Measurements from ENCODE around the gene SERTM1. TPM values are rescaled to one million over a fixed set of nuclear protein-coding genes. Genes with fewer than 3 reads are reported as not detected.

The SERTM1 gene
- total and polyA plus RNA-seq, 2 donors (not counting 1 experiment from before 2014, with no cell fraction given) = not detected

- no peak overlapping the region for H3K4me3 ChIP-seq (replicated peaks in 1 of 4; ENCODE audit: control extremely low read depth in 1 of 4, insufficient read depth in 1 of 4, low read depth in 3 of 4, low read length in 4 of 4)
- TF ChIP-seq EZH2 (IDR thresholded peaks at IDR 0.05; ENCODE audit: low read length, missing control alignments) (no peak), CTCF (conservative IDR thresholded peaks at IDR 0.05 in 1 of 2, IDR thresholded peaks at IDR 0.05 in 1 of 2; ENCODE audit: low read depth in 1 of 2, low read length in 2 of 2) (no peak)
- no peak overlapping the region for H3K9ac ChIP-seq (ENCODE audit: insufficient read depth, low read length)
- H3K4me2 ChIP-seq (ENCODE audit: extremely low read depth, insufficient read depth, low read length) = no peak overlapping the region
- no peaks in the 10 kb centered on the region for H3K4me1 ChIP-seq (ENCODE audit: control insufficient read depth, extremely low read depth, insufficient read depth, low read length)
- DNase-seq (ENCODE audit: low read depth in 2 of 2) = no peak
- H3K9me3 ChIP-seq (ENCODE audit: control insufficient read depth, insufficient read depth, low read depth, low read length) = no peaks in the 10 kb centered on the region
- no peaks in the 10 kb centered on the region for H3K79me2 ChIP-seq (ENCODE audit: control insufficient read depth, insufficient read depth, low read length)
- H2AFZ ChIP-seq (ENCODE audit: low read length) = no peak overlapping the region
- H4K20me1 ChIP-seq (ENCODE audit: control insufficient read depth, extremely low read depth, insufficient read depth, low read length) = no peaks in the 10 kb centered on the region
- no peaks in the 10 kb centered on the region for H3K36me3 ChIP-seq (ENCODE audit: control insufficient read depth, insufficient read depth, low read length)
- no peaks in the 10 kb centered on the region for H3K27me3 ChIP-seq (ENCODE audit: control insufficient read depth, insufficient read depth, low read length)
- no peak overlapping the region for H3K27ac ChIP-seq (ENCODE audit: insufficient read depth, low read length)
Observed at GRCh38 chr13:36728006-36728405, 54.2 kb downstream of the SERTM1 start.

GRCh38 chr13:36736119-36736726 is 62.4 kb downstream of the SERTM1 start:
- Histone ChIP-seq H3K4me3 (replicated peaks in 1 of 4; ENCODE audit: control extremely low read depth in 1 of 4, insufficient read depth in 1 of 4, low read depth in 3 of 4, low read length in 4 of 4) (no peak overlapping the region), H3K27ac (ENCODE audit: insufficient read depth, low read length) (no peak overlapping the region), H3K36me3 (ENCODE audit: control insufficient read depth, insufficient read depth, low read length) (no peaks in the 10 kb centered on the region), H4K20me1 (ENCODE audit: control insufficient read depth, extremely low read depth, insufficient read depth, low read length) (no peaks in the 10 kb centered on the region), H2AFZ (ENCODE audit: low read length) (no peak overlapping the region), H3K9ac (ENCODE audit: insufficient read depth, low read length) (no peak overlapping the region), H3K4me1 (ENCODE audit: control insufficient read depth, extremely low read depth, insufficient read depth, low read length) (no peaks in the 10 kb centered on the region), H3K27me3 (ENCODE audit: control insufficient read depth, insufficient read depth, low read length) (no peaks in the 10 kb centered on the region), H3K9me3 (ENCODE audit: control insufficient read depth, insufficient read depth, low read depth, low read length) (no peaks in the 10 kb centered on the region), H3K79me2 (ENCODE audit: control insufficient read depth, insufficient read depth, low read length) (no peaks in the 10 kb centered on the region), H3K4me2 (ENCODE audit: extremely low read depth, insufficient read depth, low read length) (no peak overlapping the region)
- DNase-seq (ENCODE audit: low read depth in 2 of 2) = peak; percentile 55 to 75
- TF ChIP-seq CTCF (conservative IDR thresholded peaks at IDR 0.05 in 1 of 2, IDR thresholded peaks at IDR 0.05 in 1 of 2; ENCODE audit: low read depth in 1 of 2, low read length in 2 of 2) (peak; percentile 59 to 65), EZH2 (IDR thresholded peaks at IDR 0.05; ENCODE audit: low read length, missing control alignments) (no peak)

- Histone ChIP-seq H3K4me1 (ENCODE audit: control insufficient read depth, extremely low read depth, insufficient read depth, low read length) (no peaks in the 10 kb centered on the region), H2AFZ (ENCODE audit: low read length) (no peak overlapping the region), H4K20me1 (ENCODE audit: control insufficient read depth, extremely low read depth, insufficient read depth, low read length) (no peaks in the 10 kb centered on the region), H3K79me2 (ENCODE audit: control insufficient read depth, insufficient read depth, low read length) (no peaks in the 10 kb centered on the region), H3K9ac (ENCODE audit: insufficient read depth, low read length) (no peak overlapping the region), H3K27me3 (ENCODE audit: control insufficient read depth, insufficient read depth, low read length) (no peaks in the 10 kb centered on the region), H3K36me3 (ENCODE audit: control insufficient read depth, insufficient read depth, low read length) (no peaks in the 10 kb centered on the region), H3K4me2 (ENCODE audit: extremely low read depth, insufficient read depth, low read length) (no peak overlapping the region), H3K9me3 (ENCODE audit: control insufficient read depth, insufficient read depth, low read depth, low read length) (no peaks in the 10 kb centered on the region), H3K4me3 (replicated peaks in 1 of 4; ENCODE audit: control extremely low read depth in 1 of 4, insufficient read depth in 1 of 4, low read depth in 3 of 4, low read length in 4 of 4) (no peak overlapping the region), H3K27ac (ENCODE audit: insufficient read depth, low read length) (no peak overlapping the region)
- TF ChIP-seq CTCF (conservative IDR thresholded peaks at IDR 0.05 in 1 of 2, IDR thresholded peaks at IDR 0.05 in 1 of 2; ENCODE audit: low read depth in 1 of 2, low read length in 2 of 2) (no peak), EZH2 (IDR thresholded peaks at IDR 0.05; ENCODE audit: low read length, missing control alignments) (no peak)
- no peak for DNase-seq (ENCODE audit: low read depth in 2 of 2)
Observed at GRCh38 chr13:36737524-36738083, 63.8 kb downstream of the SERTM1 start.

Data from fibroblast of lung (primary cell).